Stimulated activated naive CD4-positive, alpha-beta T cell (primary cell): Measurements from ENCODE around the gene CAMTA1.

Experiments used
- DNase-seq, 6 experiments: peaks; one replicate each; lab custom pipeline; 2025; lab: John Stamatoyannopoulos, UW

The CAMTA1 gene

DNA sequence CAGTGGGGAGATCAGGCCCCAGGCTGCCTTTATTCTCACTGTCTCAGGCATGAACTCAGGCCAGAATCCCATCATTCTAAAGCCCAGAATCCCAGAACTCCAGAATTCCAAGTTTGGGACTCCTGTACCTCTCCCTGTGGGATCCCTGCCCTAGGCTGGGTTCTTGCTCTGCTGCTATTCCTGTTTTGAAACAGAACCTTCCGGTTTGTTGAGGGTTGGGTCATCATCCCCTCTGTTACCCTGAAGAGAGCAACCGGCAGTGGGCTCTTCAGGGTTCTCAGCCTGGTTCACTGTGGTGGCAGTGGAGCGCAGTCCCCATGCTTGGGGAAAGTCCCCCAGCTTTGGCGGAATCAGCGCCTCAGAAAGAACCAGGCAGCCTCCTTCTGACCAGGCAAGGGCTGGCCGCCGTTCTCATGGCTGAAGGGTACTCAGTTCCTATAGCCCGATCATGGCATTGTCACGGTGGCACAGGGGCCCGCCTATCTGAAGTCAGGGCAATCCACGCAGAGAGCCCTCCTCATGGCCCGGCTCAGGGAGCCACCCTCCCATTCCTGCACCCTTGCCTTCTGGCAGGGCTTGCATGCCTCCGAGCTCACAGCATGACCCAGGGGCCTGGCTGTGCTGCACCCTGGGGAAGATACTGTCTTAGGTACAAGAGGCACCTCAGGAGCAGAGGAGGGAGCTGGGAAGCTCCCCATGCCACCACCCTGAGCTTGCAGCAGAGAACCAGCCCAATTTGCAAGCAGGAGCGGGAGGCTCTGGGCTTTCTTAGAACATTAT, 650.2 kb downstream of the CAMTA1 start:
- no peak for DNase-seq

DNA sequence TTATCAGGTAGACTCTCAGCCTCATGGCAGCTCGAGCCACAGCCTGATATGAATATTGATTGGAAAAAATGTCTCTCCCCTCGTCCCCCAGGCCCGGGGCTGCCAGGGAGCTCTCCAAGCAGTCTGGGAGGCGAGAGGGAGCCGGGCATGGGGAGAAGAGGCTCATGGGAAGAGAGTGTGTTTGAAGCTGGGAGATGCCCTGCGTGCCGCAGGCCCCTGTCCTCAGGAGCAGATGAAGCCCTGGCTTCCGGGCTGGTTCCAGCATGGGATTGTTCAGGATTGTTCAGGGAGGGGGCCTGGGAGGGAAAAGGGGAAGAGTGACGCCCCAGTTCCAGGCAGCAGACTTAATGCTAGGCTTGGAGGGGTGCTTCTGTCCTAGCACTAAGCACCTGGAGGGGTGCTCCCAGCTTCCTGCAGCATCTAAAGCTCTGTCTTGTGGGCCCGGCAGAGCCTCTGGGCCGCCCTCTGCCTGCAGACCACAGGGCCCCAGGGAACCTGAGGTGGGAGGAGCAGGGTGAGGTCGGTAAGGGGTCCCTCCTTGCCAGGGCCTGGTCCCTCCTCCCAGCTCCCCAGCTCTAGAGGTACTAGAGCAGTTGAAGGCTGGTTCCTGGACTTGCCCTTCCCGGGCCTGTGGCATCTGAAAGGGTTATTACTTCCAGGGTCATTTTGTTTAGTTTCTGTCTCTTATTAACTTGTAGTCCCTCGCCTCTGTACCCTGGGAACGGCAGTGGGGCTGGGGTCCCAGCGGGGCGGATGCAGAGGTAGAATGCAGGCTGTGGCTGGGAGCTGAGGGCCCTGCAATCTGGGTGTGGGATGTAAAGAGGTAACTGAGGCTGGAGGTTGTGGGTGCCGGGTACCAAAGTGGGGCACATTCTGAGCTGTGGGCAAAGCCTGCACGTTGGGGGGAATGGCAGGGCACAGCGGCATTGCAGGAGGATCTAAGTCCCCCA, 651.1 kb downstream of the CAMTA1 start:
- DNase-seq, result no peak

DNA sequence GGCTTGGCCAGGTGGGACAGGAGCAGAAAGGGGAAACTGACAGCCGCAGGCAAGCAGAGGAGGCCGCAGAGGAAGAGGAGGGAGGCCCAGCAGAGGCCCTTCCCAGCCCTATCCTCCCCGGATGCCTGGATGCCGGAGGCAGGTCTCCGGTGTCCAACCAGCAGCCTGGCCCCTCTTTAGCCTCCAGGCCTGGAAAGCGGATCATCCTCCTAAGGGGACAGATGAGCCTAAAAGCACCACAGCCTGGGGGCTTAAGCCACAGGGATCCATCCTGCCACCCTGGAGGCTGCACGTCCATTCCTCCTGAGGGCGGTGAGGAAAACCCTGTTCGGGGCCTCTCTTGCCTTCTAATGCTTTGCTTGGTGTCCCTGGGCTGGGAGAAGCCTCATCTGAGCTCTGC, 651.8 kb downstream of the CAMTA1 start:
- DNase-seq, result no peak

DNA sequence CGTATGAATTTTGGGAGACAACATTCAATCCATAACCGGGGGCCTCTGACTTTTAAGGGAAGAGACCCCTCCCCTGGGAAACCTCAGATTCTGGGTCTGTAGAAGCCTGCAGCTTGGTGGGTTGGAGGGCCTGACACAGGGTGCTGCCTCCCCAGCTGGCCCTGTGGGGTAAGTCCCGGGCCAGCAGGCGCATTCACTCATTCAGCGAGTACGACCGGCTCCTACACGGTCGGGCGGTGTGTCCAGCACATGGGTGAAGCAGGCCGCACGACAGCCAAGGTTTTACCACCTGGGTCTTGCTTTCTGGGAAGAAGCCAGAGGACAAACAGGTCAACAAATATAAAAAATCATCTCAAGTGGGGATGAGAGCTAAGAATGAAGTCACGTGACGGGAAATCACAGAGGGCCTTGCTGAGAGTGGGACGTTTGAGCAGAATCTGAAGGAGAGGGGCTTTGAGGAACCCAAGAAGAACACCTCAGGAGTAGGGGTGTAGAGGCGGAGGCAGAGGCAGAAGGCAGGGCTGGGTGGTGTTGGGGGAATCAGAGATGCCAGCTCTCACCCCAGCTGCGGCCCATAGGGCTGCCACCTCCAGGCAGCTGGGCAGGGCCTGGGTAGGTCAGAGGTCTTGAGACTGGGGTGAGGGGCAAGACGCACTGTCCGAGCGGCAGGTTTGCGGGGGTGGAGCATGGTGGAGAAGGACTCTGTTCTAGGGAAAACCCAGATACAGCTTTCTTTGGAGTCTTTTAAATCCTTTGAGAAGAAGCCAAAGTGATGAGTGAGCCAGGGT, 652.5 kb downstream of the CAMTA1 start:
- no peak for DNase-seq

- no peak for DNase-seq
These were observed 653.1 kb downstream of the CAMTA1 start for GRCh38 chr1:7438396-7438785.

DNA sequence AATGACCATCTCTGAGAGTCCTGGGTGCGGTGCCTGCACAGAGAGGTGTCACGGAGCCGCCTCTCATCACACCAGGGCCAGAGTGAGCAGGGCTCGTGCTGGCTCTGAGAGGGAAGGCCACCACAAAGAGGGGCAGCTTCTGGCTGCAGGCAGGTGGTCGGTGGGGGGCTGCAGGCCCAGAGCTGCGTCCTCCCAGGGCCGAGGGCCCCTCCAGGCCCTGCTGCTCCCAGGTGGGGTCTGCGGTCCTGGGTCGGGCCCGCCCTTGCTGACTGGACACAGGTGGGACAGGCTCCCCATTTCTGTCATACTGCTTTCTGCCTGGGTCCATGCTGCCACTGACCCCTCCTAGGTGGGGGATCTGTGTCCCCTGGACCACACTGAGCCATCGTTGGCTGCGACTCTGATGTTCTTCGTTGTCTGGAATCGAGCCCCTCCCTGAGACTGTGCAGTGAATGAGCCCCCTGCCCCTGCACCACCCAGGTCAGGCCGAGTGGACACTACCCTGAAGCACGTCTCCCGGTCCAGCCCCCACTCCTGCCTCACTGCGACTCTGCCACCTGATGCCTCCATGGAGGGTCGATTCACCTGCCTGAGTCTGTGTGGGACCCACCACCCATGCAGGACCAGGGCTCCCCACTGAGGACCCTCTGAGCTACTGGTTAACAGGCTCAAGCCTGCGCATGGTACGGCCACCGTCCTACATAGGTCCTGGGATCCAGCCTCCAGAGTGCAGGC, 653.8 kb downstream of the CAMTA1 start:
- DNase-seq, result no peak

GRCh38 chr1:7440154-7440553, 654.9 kb downstream of the CAMTA1 start:
- no peak for DNase-seq

- DNase-seq, result no peak
These were observed 656.0 kb downstream of the CAMTA1 start for GRCh38 chr1:7441143-7441841.

GRCh38 chr1:7442036-7442435, 656.8 kb downstream of the CAMTA1 start:
- DNase-seq, result no peak

DNA sequence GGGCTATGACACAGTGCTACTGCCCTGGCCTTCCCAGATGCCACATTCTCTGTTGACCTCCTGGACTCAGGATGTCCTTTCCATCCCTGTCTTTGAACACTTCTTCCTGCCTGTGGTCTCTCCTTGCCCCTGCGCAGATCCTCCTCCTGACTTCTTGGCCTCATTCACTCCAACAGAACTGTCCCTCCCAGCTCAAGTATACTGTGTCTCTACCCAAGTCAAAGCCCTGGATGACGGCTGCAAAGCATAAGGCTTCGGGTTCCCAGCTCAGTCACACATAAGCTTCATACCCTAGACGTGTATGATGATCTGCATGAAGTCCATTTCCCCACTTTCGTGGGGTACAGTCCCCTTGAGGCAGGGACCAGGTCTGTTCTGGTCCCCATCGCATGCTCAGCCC, 657.7 kb downstream of the CAMTA1 start:
- DNase-seq, result no peak

DNA sequence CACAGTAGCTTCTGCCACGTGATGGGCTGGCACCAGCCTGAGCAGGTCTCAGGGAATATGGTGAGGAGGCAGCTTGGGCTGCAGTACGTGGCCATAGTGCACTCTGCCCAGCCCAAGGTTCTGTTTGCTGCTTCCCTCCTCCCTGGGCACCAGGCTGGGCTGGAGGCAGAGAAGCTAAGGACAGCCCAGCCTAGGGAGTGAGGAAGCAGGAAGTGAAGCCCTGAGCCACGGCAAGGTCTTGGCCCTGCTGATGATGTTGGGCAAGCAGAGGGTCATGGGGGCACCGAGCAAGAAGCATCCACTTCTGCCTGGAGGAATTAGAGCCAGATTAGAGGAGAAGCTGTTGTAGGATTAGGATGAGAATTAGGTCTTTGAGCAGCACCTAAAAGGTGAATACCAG, 659.1 kb downstream of the CAMTA1 start:
- DNase-seq, result no peak

DNA sequence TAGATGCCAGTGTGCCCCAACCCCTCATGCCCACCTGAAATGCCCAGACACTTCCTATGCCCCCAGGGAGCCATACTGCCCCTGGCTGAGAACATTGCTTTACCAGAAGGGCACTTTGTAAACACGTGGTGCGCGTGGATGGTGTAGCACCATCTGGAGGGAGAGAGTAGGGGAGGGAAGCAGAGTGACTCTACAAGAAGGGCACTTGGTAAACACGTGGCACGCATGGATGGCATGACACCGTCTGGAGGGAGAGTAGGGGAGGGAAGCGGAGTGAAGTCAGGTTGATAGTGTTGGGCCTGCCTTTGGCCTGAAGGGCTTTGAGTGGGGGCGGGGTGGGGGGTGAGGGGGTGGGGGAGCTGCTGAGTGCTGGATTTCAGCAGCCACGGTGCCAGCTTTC, 661.8 kb downstream of the CAMTA1 start:
- no peak for DNase-seq

- no peak for DNase-seq
These were observed 662.5 kb downstream of the CAMTA1 start for GRCh38 chr1:7447736-7448135.

DNA sequence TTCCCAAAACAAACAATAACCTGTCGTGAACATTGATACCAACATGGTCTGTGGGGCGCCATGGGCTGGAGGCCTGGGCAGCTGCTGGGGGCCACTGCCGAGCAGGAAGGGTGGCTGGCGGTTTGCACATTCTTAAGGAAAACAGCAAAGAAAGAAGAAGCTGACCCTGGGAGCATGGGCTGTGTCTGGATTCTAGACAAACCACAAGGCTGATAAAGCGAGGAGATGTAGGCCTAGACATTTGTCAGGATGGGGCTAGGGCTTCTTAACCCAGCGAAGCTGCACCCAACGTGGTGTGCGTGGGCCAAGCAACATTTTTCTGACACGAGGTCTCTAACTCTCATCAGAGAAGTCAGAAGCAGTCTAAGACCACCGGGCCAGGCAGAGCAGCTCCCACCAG, 663.7 kb downstream of the CAMTA1 start:
- DNase-seq, result no peak

DNA sequence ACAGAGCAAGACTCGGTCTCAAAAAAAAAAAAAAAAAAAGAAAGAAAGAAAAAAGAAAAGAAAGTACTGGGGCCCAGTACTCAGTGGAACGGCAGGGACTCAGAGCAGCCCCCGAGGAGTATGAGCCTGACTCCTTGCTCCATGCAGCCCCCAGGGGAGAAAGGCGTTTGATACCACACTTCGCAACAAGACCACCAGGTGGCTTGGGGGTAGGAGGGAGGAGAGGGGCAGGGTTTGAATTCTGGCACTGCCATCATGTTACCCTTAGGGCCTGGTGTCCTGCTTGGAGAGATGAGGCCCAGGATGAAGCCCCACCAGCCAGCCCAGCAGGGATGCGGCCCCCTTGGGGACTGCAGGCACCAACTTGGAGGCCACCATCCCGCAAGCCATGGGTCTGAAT, 664.5 kb downstream of the CAMTA1 start:
- no peak for DNase-seq

DNA sequence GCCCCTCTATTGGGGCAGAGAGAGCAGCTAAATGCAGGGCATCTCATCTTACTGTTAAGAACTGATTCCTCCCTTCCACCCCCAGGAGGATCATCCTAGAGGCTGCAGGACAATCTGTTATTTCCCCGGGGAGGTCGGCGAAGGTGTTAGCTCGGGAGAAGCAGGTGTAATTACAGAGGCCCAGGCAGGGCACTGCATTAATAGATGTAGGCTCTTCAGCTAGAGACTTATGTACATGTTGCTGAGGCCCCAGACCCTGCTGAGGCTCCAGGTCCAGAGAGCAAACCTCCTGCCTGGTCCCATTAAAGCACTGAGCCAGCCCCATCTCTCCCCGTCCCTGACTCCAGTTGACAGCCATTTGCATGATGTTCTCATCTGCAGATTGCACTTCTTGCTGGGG, 665.6 kb downstream of the CAMTA1 start:
- no peak for DNase-seq

- DNase-seq, result no peak
These were observed 667.8 kb downstream of the CAMTA1 start for GRCh38 chr1:7453038-7453437.

DNA sequence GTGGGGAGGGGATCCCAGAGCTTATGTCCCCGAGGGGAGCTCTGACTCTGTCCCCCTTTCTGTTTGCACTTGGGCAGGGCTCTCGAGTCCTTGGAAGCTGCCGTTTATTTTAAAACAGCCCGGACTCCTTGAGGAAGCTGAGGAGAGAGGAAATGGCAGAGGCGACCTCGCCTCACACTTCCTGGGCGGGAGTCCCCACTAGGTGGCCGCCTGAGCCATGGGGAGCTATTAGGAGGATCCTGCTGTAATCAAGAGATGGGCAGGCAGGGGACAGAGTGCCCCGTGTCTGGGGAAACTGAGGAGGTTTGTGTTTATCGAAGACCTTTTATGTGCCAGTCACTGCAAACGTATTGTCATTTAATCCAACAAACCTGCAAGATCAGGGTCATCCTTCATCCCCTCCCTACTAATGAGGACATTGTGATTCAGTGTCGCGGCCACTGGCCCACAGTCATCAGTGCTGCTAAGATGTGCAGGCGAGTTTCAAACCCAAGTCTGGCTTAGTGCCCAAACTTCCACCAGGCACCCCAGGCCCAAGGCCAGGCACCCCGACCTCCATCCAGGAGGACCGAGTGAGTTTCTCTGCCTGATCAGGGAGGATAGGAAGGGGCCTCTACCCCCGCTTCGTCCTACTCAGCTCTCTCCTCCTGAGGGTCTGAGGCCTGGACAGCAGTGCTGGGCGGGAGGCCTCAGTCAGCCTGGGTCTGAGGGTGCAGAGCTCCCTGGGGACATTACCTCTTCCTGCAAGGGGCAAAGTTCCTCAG, 669.0 kb downstream of the CAMTA1 start:
- DNase-seq, result no peak

DNA sequence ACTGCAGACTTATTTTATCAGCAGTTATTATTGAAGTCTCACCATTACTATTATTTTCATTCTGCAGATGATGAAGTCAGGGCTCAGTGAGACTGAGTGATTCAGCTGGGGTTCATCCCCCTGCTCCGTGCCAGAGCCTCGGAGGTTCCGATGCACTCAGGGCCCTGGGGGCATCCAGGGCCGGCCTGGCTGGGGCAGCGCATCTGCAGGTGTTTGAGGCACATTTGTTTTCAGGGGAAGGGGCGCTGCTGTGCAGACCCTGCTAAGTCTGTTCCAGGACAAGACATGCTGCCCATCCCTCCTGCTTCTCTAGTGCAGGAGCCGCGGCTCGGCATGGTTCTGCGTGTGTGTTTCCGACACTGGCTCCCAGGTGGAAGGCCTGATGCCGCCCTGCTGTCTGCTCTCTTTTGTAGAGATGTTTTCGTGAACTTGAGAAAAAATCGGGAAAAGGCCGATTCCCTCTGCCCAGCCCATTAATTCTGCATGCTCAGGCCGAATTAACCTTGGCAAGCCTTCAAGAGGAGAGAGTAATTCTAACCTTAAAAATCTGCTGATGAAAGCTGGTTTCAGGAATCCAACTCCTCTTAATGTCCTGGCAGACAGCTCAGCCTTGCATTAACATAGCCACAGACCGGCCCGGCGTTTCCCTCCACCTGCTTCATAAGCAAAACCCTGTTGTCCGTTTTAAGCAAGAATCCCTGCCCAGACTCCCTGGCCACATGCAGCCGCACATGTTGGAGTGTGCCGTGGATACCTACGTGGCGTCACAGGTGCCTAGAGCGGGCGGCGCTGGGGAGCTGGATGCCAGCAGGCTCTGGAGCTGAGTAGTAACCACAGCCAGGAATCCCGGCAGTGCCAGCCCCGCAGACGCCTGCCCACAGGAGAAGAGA, 669.9 kb downstream of the CAMTA1 start:
- DNase-seq, result no peak
